8988T (cell line): Measurements from ENCODE around the gene PKN3.
"Not testable (repeated sequence)": the region's sequence is repeated elsewhere in the genome, so short reads cannot be mapped to it uniquely, and the experiment has no call there.

ENCODE experiments used
- DNase-seq: peaks from one replicate; pipeline ENCODE4 v3.0.0; 2011

Gene PKN3

GRCh38 chr9:128702445-128702948 is at the start of gene PKN3:
PKN3 (plus strand) TSS chr9:128702503; CDS start chr9:128702916, 413 bp downstream.
- DNase-seq = peak; percentile 96

GRCh38 chr9:128653908-128654307 is 48.4 kb upstream of the PKN3 start:
- DNase-seq = no peak

- no peak for DNase-seq
Observed at GRCh38 chr9:128654481-128654880, 47.8 kb upstream of the PKN3 start.

GRCh38 chr9:128656416-128657343 is 45.6 kb upstream of the PKN3 start, which contains the start of gene DYNC2I2:
DYNC2I2 (minus strand) TSS chr9:128656847; CDS start chr9:128656726, 121 bp downstream.
- DNase-seq = peak; percentile 96

GRCh38 chr9:128657344-128657704 is 45.0 kb upstream of the PKN3 start:
- no peak for DNase-seq

GRCh38 chr9:128657796-128658195 is 44.5 kb upstream of the PKN3 start:
- no peak for DNase-seq

GRCh38 chr9:128666481-128666941 is 35.8 kb upstream of the PKN3 start:
- DNase-seq = not testable (repeated sequence)

- no peak for DNase-seq
Observed at GRCh38 chr9:128669786-128670185, 32.5 kb upstream of the PKN3 start.

- DNase-seq = no peak
Observed at GRCh38 chr9:128675382-128675781, 26.9 kb upstream of the PKN3 start.

GRCh38 chr9:128677794-128678193 is 24.5 kb upstream of the PKN3 start:
- DNase-seq = no peak

GRCh38 chr9:128683340-128684064 is 18.8 kb upstream of the PKN3 start:
- no peak for DNase-seq

- DNase-seq = no peak
Observed at GRCh38 chr9:128684065-128684324, 18.3 kb upstream of the PKN3 start.

GRCh38 chr9:128684325-128685199 is 17.7 kb upstream of the PKN3 start:
- DNase-seq = peak; percentile 76

GRCh38 chr9:128685636-128686489 is 16.4 kb upstream of the PKN3 start:
- DNase-seq = no peak

- no peak for DNase-seq
Observed at GRCh38 chr9:128687453-128687852, 14.8 kb upstream of the PKN3 start.

GRCh38 chr9:128688501-128689292 is 13.6 kb upstream of the PKN3 start, which contains the start of gene SET:
SET (plus strand) TSS chr9:128689222; CDS start chr9:128689583, 361 bp downstream.
- peak; percentile 100 for DNase-seq

GRCh38 chr9:128689293-128689774 is 13.0 kb upstream of the PKN3 start:
- no peak for DNase-seq

- DNase-seq = peak; percentile 79
Observed at GRCh38 chr9:128689820-128690683, 12.3 kb upstream of the PKN3 start.

GRCh38 chr9:128690684-128691034 is 11.6 kb upstream of the PKN3 start:
- DNase-seq = no peak

GRCh38 chr9:128693738-128694137 is 8.6 kb upstream of the PKN3 start:
- DNase-seq = not testable (repeated sequence)
